Lower leg skin (tissue), 3 donors: ENCODE results near the gene PRDM16.
A peak's percentile ranks its signal among the peaks of the same experiment; 100 is the strongest.

Experiments
- POLR2A ChIP-seq, 2 donors: fragments of 450-650 bp; IDR thresholded peaks; one replicate each; pipeline ENCODE4 v1.6.1; 2016 to 2017; ENCODE audit warnings: antibody characterized with exemption in 2 of 2, mild to moderate bottlenecking in 1 of 2, moderate library complexity in 1 of 2
- TF ChIP-seq, protein P1 (sequence below), 3 donors: fragments of 450-650 bp; IDR thresholded peaks; one replicate each; pipeline ENCODE4 v1.5.1; 2016; ENCODE audit warnings: antibody characterized with exemption in 3 of 3, mild to moderate bottlenecking in 3 of 3, moderate library complexity in 2 of 3

DNA sequence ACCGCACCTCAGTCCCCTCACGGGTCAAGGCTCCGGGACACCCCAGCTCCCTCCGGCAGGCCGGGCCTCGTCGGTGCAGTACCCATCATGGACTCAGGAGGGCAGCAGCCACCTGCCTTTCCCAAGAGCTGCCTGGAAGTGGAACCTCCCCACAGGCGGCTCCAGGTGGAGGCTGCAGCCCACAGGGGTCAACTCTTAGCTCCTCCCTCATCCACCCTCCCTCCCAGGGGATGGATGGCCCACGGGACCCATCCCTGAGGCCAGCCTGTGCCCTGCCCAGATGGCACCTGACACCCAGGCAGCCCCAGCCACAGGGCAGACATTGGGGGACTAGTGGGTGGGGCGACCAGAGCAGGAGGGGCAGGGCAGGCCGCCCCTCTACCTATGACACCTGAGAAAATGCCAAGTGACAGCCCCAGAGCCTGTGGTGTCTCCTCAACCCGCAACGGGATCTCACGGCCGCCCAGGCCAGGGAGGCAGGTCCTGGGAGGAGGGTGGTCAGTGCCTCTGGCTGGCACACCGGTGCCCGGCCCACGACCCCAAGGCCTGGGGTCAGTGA, 384.3 kb downstream of the PRDM16 start:
- TF ChIP-seq, protein P1, sequence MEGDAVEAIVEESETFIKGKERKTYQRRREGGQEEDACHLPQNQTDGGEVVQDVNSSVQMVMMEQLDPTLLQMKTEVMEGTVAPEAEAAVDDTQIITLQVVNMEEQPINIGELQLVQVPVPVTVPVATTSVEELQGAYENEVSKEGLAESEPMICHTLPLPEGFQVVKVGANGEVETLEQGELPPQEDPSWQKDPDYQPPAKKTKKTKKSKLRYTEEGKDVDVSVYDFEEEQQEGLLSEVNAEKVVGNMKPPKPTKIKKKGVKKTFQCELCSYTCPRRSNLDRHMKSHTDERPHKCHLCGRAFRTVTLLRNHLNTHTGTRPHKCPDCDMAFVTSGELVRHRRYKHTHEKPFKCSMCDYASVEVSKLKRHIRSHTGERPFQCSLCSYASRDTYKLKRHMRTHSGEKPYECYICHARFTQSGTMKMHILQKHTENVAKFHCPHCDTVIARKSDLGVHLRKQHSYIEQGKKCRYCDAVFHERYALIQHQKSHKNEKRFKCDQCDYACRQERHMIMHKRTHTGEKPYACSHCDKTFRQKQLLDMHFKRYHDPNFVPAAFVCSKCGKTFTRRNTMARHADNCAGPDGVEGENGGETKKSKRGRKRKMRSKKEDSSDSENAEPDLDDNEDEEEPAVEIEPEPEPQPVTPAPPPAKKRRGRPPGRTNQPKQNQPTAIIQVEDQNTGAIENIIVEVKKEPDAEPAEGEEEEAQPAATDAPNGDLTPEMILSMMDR (IDR thresholded peaks at IDR 0.05): peak in 2 of 3 donors; percentile 59 to 77
- TF ChIP-seq POLR2A (IDR thresholded peaks at IDR 0.05): no peak
